ENCODE data around the gene SMG1.
"Not testable (repeated sequence)": the region's sequence is repeated elsewhere in the genome, so short reads cannot be mapped to it uniquely, and the experiment has no call there.

Gene SMG1

GRCh38 chr16:18757960-18758660 lies 168.1 kb downstream of the SMG1 start:
- DNase-seq: not testable (repeated sequence)

DNA sequence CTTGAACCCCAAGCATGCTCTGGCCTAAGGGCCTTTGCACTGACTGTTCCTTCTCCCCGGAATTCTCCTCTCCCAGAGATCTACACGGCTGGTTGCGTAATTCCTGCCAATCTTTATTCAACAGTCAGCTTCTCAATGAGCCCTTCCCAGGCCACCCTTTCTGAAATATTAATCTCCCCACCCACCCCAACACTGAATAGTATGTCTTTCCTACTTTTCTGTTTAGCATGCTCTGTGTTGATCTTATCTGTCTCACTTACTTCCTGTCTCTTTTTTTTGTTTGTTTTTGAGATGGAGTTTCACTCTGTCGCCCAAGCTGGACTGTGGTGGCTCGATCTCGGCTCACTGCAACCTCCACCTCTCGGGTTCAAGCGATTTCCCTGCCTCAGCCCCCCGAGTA lies 169.6 kb downstream of the SMG1 start:
- not testable (repeated sequence) for DNase-seq

All from CD4-positive, alpha-beta T cell treated with Interleukin-4 for 4 hours (primary cell).